ENCODE results near the gene OGT.

- TF ChIP-seq CTCF (IDR thresholded peaks at IDR 0.05; ENCODE audit: poor library complexity): no peak
- no peak for TF ChIP-seq EZH2 (IDR thresholded peaks at IDR 0.05; ENCODE audit: borderline replicate concordance)
- TF ChIP-seq EZH2phosphoT487 (IDR thresholded peaks at IDR 0.05; ENCODE audit: low read depth, severe bottlenecking, unreplicated experiment): no peak
Measured at GRCh38 chrX:71604796-71605568, 72.1 kb downstream of the OGT start.
